GM21529 (cell line): ENCODE results near the gene FHL3.

ENCODE experiments used
- ATAC-seq: cut with Tn5 transposase; IDR thresholded peaks from one replicate; pipeline ENCODE4 v1.9.1; 2021; ENCODE audit not compliant: unreplicated experiment

The FHL3 gene

DNA sequence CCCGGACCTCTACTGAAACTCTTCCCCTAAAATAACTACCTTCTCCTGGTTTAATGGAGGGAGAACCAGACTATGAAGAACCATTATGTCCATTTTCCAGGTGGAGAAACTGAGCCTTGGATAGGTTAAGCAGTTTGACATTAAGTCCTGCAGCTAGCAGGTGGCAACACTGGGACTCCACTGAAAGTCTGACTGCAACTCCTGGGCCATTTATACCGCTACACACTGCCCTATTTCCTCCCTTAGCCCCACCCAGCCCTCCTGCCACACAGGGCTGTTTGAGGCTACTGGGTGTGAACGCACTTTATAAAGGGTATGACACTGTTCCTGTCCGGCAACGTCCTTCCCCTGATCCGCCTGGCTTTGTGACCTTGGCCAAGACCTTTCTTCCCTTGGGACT is 58.0 kb downstream of the FHL3 start:
- no peak for ATAC-seq
